Panc1 (cell line): ENCODE data around the gene CSRP3. TPM values are rescaled to one million over a fixed set of nuclear protein-coding genes. Genes with fewer than 3 reads are reported as not detected.

Experiments
- ATAC-seq: fragments of 200-7000 bp; cut with Tn5 transposase; 2 replicates; pipeline ENCODE4 v1.9.1; 2020; ENCODE audit warnings: mild to moderate bottlenecking, moderate library complexity
- BruUV-seq: library from RNA; stranded (reverse); fragments of 400-500 nt; replicated peaks from 2 replicates; lab custom pipeline; 2021; lab: Mats Ljungman, UMichigan
- CTCF ChIA-PET: fragments of 300-600 bp; sonication (Branson Sonifier 250); formaldehyde crosslinking; loops from one replicate; lab custom pipeline; 2022; ENCODE audit warnings: antibody characterized with exemption; lab: Charles Lee
- POLR2A ChIA-PET: fragments of 300-600 bp; sonication (Branson Sonifier 250); formaldehyde crosslinking; loops from one replicate; lab custom pipeline; 2022; ENCODE audit warnings: antibody characterized with exemption; lab: Charles Lee
- DNase-seq: peaks from one replicate; pipeline ENCODE4 v3.0.0-alpha.2; 2010; ENCODE audit warnings: low read depth, low spot score
- H3K27ac ChIP-seq: 2 replicates; pipeline ENCODE4 v1.5.1; 2011; ENCODE audit warnings: mild to moderate bottlenecking, low read length, inconsistent platforms
- H3K27me3 ChIP-seq: fragments of 200-500 bp; sonication (Bioruptor generic); 2 replicates; pipeline ENCODE4 v1.6.0; 2014; ENCODE audit warnings: low read length, inconsistent platforms; ENCODE audit not compliant: control insufficient read depth, insufficient read depth
- H3K36me3 ChIP-seq: fragments of 200-500 bp; sonication (Bioruptor generic); 2 replicates; pipeline ENCODE4 v1.5.1; 2014; ENCODE audit warnings: inconsistent platforms, mild to moderate bottlenecking, low read length, moderate library complexity; ENCODE audit not compliant: control insufficient read depth, insufficient read depth
- H3K4me1 ChIP-seq: 2 replicates; pipeline ENCODE4 v1.5.1; 2011; ENCODE audit warnings: inconsistent platforms, mild to moderate bottlenecking, low read length, moderate library complexity; ENCODE audit not compliant: control insufficient read depth, insufficient read depth
- H3K4me3 ChIP-seq, 2 experiments: 2 replicates each; pipeline ENCODE4 v1.5.1; 2011 to 2012; ENCODE audit warnings: low read depth in 2 of 2, low read length in 2 of 2, mild to moderate bottlenecking in 2 of 2, inconsistent platforms in 1 of 2, moderate library complexity in 1 of 2
- H3K9me3 ChIP-seq: fragments of 200-500 bp; sonication (Bioruptor generic); 2 replicates; pipeline ENCODE4 v1.5.1; 2014; ENCODE audit warnings: low read depth, mild to moderate bottlenecking, inconsistent platforms, low read length, moderate library complexity; ENCODE audit not compliant: control insufficient read depth, insufficient read depth
- CTCF ChIP-seq: fragments of 450-650 bp; IDR thresholded peaks from 2 replicates; pipeline ENCODE4 v1.5.1; 2017; ENCODE audit warnings: mild to moderate bottlenecking
- POLR2AphosphoS5 ChIP-seq: IDR thresholded peaks from 2 replicates; pipeline ENCODE4 v1.6.1; 2012; ENCODE audit warnings: mild to moderate bottlenecking, low read depth, low read length, moderate library complexity
- REST ChIP-seq, 2 experiments: IDR thresholded peaks; 2 replicates each; pipeline ENCODE4 v1.6.1; 2011 to 2012; ENCODE audit warnings: low read depth in 2 of 2, control low read depth in 1 of 2, low read length in 1 of 2, mild to moderate bottlenecking in 1 of 2, moderate library complexity in 1 of 2; ENCODE audit not compliant: insufficient read depth in 1 of 2
- SIN3A ChIP-seq: IDR thresholded peaks from 2 replicates; pipeline ENCODE4 v1.6.1; 2012; ENCODE audit warnings: low read depth, mild to moderate bottlenecking, low read length, moderate library complexity, borderline replicate concordance; ENCODE audit not compliant: insufficient read depth
- TCF7L2 ChIP-seq: IDR thresholded peaks from 2 replicates; pipeline ENCODE4 v1.6.1; 2011; ENCODE audit warnings: mild to moderate bottlenecking, low read depth, low read length, inconsistent platforms
- in situ Hi-C: cut with HindIII; loops from 2 replicates; pipeline ENCODE4 v1.10.0; 2016; ENCODE audit warnings: low sequenced_read_pairs, low pct_unique_long_range_greater_than_20kb
- intact Hi-C: fragments of 100-400 bp; cut with micrococcal nuclease; formaldehyde crosslinking; loops from one replicate; pipeline ENCODE4 v1.10.0; 2022; ENCODE audit not compliant: unreplicated experiment
- total RNA-seq: library from RNA; stranded (reverse); gene quantifications from one replicate; pipeline ENCODE4 v1.2.1, GENCODE V29; 2021; ENCODE audit not compliant: unreplicated experiment

The CSRP3 gene
- total RNA-seq, 1 experiment from 2014 or later = not detected

GRCh38 chr11:19193916-19194315, 7.9 kb downstream of the CSRP3 start:
- intact Hi-C loops = no loop called here
- DNase-seq (no peak), ATAC-seq (no peak)
- ChIA-PET CTCF (no interaction called here), POLR2A (no interaction called here)
- no peaks in the 10 kb centered on the region for H3K4me1 ChIP-seq
- in situ Hi-C loops = no loop called here
- TF ChIP-seq REST (IDR thresholded peaks at IDR 0.05; ENCODE audit: insufficient read depth in 1 of 2, low read depth in 2 of 2, low read length in 1 of 2) (no peak), POLR2AphosphoS5 (no peak), CTCF (no peak), SIN3A (no peak), TCF7L2 (no peak)
- no peak overlapping the region for H3K4me3 ChIP-seq
- H3K27me3 ChIP-seq = no peaks in the 10 kb centered on the region
- no peak overlapping the region for H3K27ac ChIP-seq
- no TSS peak for BruUV-seq
- H3K36me3 ChIP-seq = no peaks in the 10 kb centered on the region
- H3K9me3 ChIP-seq = no peaks in the 10 kb centered on the region

GRCh38 chr11:19191530-19192169, 10.1 kb downstream of the CSRP3 start:
- H3K27ac ChIP-seq = no peak overlapping the region
- in situ Hi-C loops (no loop called here), intact Hi-C loops (no loop called here)
- H3K4me3 ChIP-seq = no peak overlapping the region
- no TSS peak for BruUV-seq
- no peak for ATAC-seq
- H3K9me3 ChIP-seq = no peaks in the 10 kb centered on the region
- no peaks in the 10 kb centered on the region for H3K36me3 ChIP-seq
- CTCF ChIA-PET = no interaction called here
- no peak for DNase-seq
- H3K4me1 ChIP-seq = no peaks in the 10 kb centered on the region
- POLR2A ChIA-PET = no interaction called here
- TF ChIP-seq POLR2AphosphoS5 (no peak), CTCF (no peak), TCF7L2 (no peak)
- H3K27me3 ChIP-seq = no peaks in the 10 kb centered on the region
